ENCODE data around the gene MEST.
"Not testable (repeated sequence)": the region's sequence is repeated elsewhere in the genome, so short reads cannot be mapped to it uniquely, and the experiment has no call there.

GRCh38 chr7:130451344-130451743, 40.5 kb upstream of the MEST start:
- not testable (repeated sequence) for TF ChIP-seq SMC3 (IDR thresholded peaks at IDR 0.05; ENCODE audit: borderline replicate concordance, low read length); EGR1 (IDR thresholded peaks at IDR 0.05; ENCODE audit: borderline replicate concordance in 1 of 2, low read depth in 2 of 2, low read length in 2 of 2); JUNB (IDR thresholded peaks at IDR 0.05); CREB1 (IDR thresholded peaks at IDR 0.05; ENCODE audit: low read depth); GABPA (IDR thresholded peaks at IDR 0.05; ENCODE audit: low read depth); RCOR1 (conservative IDR thresholded peaks at IDR 0.05; ENCODE audit: low read depth, low read length)
- TF ChIP-seq, protein P1, sequence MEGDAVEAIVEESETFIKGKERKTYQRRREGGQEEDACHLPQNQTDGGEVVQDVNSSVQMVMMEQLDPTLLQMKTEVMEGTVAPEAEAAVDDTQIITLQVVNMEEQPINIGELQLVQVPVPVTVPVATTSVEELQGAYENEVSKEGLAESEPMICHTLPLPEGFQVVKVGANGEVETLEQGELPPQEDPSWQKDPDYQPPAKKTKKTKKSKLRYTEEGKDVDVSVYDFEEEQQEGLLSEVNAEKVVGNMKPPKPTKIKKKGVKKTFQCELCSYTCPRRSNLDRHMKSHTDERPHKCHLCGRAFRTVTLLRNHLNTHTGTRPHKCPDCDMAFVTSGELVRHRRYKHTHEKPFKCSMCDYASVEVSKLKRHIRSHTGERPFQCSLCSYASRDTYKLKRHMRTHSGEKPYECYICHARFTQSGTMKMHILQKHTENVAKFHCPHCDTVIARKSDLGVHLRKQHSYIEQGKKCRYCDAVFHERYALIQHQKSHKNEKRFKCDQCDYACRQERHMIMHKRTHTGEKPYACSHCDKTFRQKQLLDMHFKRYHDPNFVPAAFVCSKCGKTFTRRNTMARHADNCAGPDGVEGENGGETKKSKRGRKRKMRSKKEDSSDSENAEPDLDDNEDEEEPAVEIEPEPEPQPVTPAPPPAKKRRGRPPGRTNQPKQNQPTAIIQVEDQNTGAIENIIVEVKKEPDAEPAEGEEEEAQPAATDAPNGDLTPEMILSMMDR (IDR thresholded peaks at IDR 0.05 in 2 of 3, conservative IDR thresholded peaks at IDR 0.05 in 1 of 3; ENCODE audit: control insufficient read depth in 2 of 3, extremely low read depth in 1 of 3, insufficient read depth in 1 of 3, low read depth in 3 of 3, low read length in 3 of 3) = not testable (repeated sequence)
- TF ChIP-seq, protein P2, sequence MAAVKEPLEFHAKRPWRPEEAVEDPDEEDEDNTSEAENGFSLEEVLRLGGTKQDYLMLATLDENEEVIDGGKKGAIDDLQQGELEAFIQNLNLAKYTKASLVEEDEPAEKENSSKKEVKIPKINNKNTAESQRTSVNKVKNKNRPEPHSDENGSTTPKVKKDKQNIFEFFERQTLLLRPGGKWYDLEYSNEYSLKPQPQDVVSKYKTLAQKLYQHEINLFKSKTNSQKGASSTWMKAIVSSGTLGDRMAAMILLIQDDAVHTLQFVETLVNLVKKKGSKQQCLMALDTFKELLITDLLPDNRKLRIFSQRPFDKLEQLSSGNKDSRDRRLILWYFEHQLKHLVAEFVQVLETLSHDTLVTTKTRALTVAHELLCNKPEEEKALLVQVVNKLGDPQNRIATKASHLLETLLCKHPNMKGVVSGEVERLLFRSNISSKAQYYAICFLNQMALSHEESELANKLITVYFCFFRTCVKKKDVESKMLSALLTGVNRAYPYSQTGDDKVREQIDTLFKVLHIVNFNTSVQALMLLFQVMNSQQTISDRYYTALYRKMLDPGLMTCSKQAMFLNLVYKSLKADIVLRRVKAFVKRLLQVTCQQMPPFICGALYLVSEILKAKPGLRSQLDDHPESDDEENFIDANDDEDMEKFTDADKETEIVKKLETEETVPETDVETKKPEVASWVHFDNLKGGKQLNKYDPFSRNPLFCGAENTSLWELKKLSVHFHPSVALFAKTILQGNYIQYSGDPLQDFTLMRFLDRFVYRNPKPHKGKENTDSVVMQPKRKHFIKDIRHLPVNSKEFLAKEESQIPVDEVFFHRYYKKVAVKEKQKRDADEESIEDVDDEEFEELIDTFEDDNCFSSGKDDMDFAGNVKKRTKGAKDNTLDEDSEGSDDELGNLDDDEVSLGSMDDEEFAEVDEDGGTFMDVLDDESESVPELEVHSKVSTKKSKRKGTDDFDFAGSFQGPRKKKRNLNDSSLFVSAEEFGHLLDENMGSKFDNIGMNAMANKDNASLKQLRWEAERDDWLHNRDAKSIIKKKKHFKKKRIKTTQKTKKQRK (IDR thresholded peaks at IDR 0.05; ENCODE audit: low read depth, low read length) = not testable (repeated sequence)

Data from GM12878 (cell line).